Ectodermal cell (in vitro differentiated cells): Measurements from ENCODE around the gene PAX7.

Experiments used
- H3K27ac ChIP-seq: 2 replicates; pipeline ENCODE4 v1.7.0; 2013; ENCODE audit warnings: mild to moderate bottlenecking, low read depth, low read length; ENCODE audit not compliant: insufficient read depth, poor library complexity, severe bottlenecking
- H3K27me3 ChIP-seq: 2 replicates; pipeline ENCODE4 v1.7.0; 2013; ENCODE audit warnings: mild to moderate bottlenecking, low read length; ENCODE audit not compliant: insufficient read depth, control insufficient read depth, poor library complexity, severe bottlenecking
- H3K36me3 ChIP-seq: one replicate; pipeline ENCODE4 v1.7.0; 2013; ENCODE audit warnings: low read length; ENCODE audit not compliant: control insufficient read depth, insufficient read depth
- H3K4me1 ChIP-seq: one replicate; pipeline ENCODE4 v1.7.0; 2013; ENCODE audit warnings: low read length; ENCODE audit not compliant: control insufficient read depth, insufficient read depth
- H3K4me3 ChIP-seq: 2 replicates; pipeline ENCODE4 v1.7.0; 2013; ENCODE audit warnings: low read depth, low read length, control low read depth; ENCODE audit not compliant: insufficient read depth
- H3K9me3 ChIP-seq: 2 replicates; pipeline ENCODE4 v1.7.0; 2013; ENCODE audit warnings: mild to moderate bottlenecking, low read length, moderate library complexity; ENCODE audit not compliant: control insufficient read depth
- WGBS, 2 experiments: methylation state at CpG; one replicate each; pipeline ENCODE4 v1.1.7; 2013; ENCODE audit warnings: missing lambda C conversion rate in 2 of 2; 5-methylcytosine and 5-hydroxymethylcytosine counted together

The PAX7 gene

GRCh38 chr1:18599704-18600103, 30.9 kb upstream of the PAX7 start:
- Histone ChIP-seq H3K9me3 (no peaks in the 10 kb centered on the region), H3K4me3 (no peak overlapping the region), H3K4me1 (peaks cover 5% of the 10 kb centered on the region), H3K27ac (no peak overlapping the region), H3K27me3 (no peaks in the 10 kb centered on the region), H3K36me3 (no peaks in the 10 kb centered on the region)
- WGBS, 2 experiments: 78 to 79% methylated on average over 9 of the region's 9 CpGs

GRCh38 chr1:18602533-18603211, 28.0 kb upstream of the PAX7 start:
- H3K27me3 ChIP-seq: no peaks in the 10 kb centered on the region
- no peaks in the 10 kb centered on the region for H3K36me3 ChIP-seq
- H3K4me3 ChIP-seq: no peak overlapping the region
- WGBS, 2 experiments: 70 to 75% methylated on average over 5 of the region's 5 CpGs
- H3K9me3 ChIP-seq: no peaks in the 10 kb centered on the region
- peaks cover 16% of the 10 kb centered on the region for H3K4me1 ChIP-seq
- no peak overlapping the region for H3K27ac ChIP-seq

DNA sequence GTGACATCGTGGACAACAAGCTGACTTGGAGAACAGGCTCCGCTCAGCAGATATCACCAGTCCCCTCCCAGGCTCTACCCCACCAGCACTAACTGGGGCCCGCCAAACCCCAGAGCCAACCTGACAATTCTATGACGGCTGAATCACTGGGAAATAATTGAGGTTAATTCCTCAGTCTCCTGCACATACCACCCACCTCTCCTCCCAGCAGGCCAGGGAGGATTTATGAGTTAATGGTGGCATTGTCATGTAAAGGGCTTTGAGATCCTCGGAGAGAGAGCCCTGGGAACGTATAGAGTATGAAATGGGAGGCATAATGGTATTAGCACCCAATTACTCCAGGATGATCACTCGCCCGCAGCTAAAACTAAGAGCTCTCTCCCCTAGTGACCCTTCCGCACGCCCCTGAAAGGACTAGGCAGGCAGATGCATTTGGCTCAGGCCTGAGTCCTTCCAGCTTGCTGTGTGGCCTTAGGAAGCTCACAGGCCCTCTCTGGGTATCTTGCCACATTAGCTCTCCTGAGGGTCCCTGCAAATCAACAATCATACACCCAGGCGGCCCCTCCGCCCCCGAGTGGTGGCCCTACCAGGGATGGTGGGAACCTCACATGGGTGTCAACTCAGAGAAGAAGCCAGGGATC, 27.3 kb upstream of the PAX7 start:
- H3K36me3 ChIP-seq: no peaks in the 10 kb centered on the region
- H3K4me3 ChIP-seq: no peak overlapping the region
- H3K27ac ChIP-seq: no peak overlapping the region
- peaks cover 17% of the 10 kb centered on the region for H3K4me1 ChIP-seq
- no peaks in the 10 kb centered on the region for H3K27me3 ChIP-seq
- WGBS, 2 experiments: 38 to 46% methylated on average over 13 of the region's 13 CpGs
- H3K9me3 ChIP-seq: no peaks in the 10 kb centered on the region

GRCh38 chr1:18606443-18607288, 24.0 kb upstream of the PAX7 start:
- H3K27ac ChIP-seq: no peak overlapping the region
- no peaks in the 10 kb centered on the region for H3K9me3 ChIP-seq
- no peak overlapping the region for H3K4me3 ChIP-seq
- H3K4me1 ChIP-seq: peaks cover 11% of the 10 kb centered on the region
- H3K27me3 ChIP-seq: no peaks in the 10 kb centered on the region
- H3K36me3 ChIP-seq: no peaks in the 10 kb centered on the region
- whole genome bisulfite sequencing, 2 experiments: 85 to 86% methylated on average over 15 to 17 of the region's 19 CpGs

GRCh38 chr1:18607289-18607760, 23.3 kb upstream of the PAX7 start:
- Histone ChIP-seq H3K27ac (no peak overlapping the region), H3K27me3 (peaks cover under 1% of the 10 kb centered on the region), H3K4me1 (peaks cover 11% of the 10 kb centered on the region), H3K9me3 (no peaks in the 10 kb centered on the region), H3K36me3 (no peaks in the 10 kb centered on the region), H3K4me3 (no peak overlapping the region)
- 85% methylated on average over 7 of the region's 7 CpGs for WGBS, 2 experiments

GRCh38 chr1:18608534-18608933, 22.1 kb upstream of the PAX7 start:
- Histone ChIP-seq H3K4me1 (peaks cover 11% of the 10 kb centered on the region), H3K4me3 (no peak overlapping the region), H3K27me3 (peaks cover 4% of the 10 kb centered on the region), H3K9me3 (no peaks in the 10 kb centered on the region), H3K27ac (no peak overlapping the region), H3K36me3 (no peaks in the 10 kb centered on the region)
- 94 to 96% methylated on average over 1 of the region's 1 CpG for WGBS, 2 experiments

DNA sequence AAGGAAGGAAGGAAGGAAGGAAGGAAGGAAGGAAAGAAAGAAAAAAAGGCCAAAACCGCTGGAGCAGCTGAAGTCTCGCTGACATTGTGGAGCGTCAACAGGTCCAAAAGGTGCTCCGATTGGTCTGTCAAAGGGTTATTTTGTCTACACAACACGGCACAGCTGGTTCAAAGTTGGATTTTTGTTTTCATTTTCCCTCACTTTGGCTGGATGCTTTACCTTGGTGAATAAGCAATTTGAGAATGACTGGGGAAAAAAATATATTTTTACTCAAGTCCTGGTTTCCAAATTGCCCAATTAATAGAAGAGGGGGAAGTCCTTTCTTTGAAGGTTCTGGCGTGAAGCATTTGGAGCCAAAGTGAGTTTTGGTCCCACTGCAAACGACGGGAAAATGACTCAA, 19.3 kb upstream of the PAX7 start:
- 79 to 83% methylated on average over 8 of the region's 8 CpGs for WGBS, 2 experiments

GRCh38 chr1:18612073-18612472, 18.6 kb upstream of the PAX7 start:
- no peaks in the 10 kb centered on the region for H3K36me3 ChIP-seq
- H3K9me3 ChIP-seq: no peaks in the 10 kb centered on the region
- H3K4me1 ChIP-seq: peaks cover 6% of the 10 kb centered on the region
- H3K27ac ChIP-seq: no peak overlapping the region
- H3K27me3 ChIP-seq: peaks cover 4% of the 10 kb centered on the region
- no peak overlapping the region for H3K4me3 ChIP-seq
- 39 to 49% methylated on average over 8 of the region's 8 CpGs for WGBS, 2 experiments

More for the DNA sequence above, 19.3 kb upstream of the PAX7 start:
- H3K27me3 ChIP-seq: peaks cover 4% of the 10 kb centered on the region
- H3K9me3 ChIP-seq: no peaks in the 10 kb centered on the region
- H3K4me1 ChIP-seq: peaks cover 11% of the 10 kb centered on the region
- no peak overlapping the region for H3K4me3 ChIP-seq
- no peaks in the 10 kb centered on the region for H3K36me3 ChIP-seq
- H3K27ac ChIP-seq: no peak overlapping the region

GRCh38 chr1:18614069-18614735, 16.4 kb upstream of the PAX7 start:
- no peaks in the 10 kb centered on the region for H3K4me1 ChIP-seq
- H3K27ac ChIP-seq: no peak overlapping the region
- 83 to 87% methylated on average over 7 of the region's 7 CpGs for WGBS, 2 experiments
- H3K27me3 ChIP-seq: peaks cover 4% of the 10 kb centered on the region
- no peaks in the 10 kb centered on the region for H3K9me3 ChIP-seq
- H3K4me3 ChIP-seq: no peak overlapping the region
- H3K36me3 ChIP-seq: no peaks in the 10 kb centered on the region
